NCI-H1694 (cell line): ENCODE data around the gene PPCDC.

Source experiments
- DNase-seq: peaks from one replicate; lab custom pipeline; 2025; lab: John Stamatoyannopoulos, UW

PPCDC gene

GRCh38 chr15:75044258-75044878, 21.0 kb downstream of the PPCDC start:
- no peak for DNase-seq

GRCh38 chr15:75045332-75046015, 22.1 kb downstream of the PPCDC start:
- no peak for DNase-seq

- DNase-seq = no peak
Observed at GRCh38 chr15:75048394-75048793, 25.0 kb downstream of the PPCDC start.

GRCh38 chr15:75049392-75049791, 26.0 kb downstream of the PPCDC start:
- peak; percentile 91 for DNase-seq

- DNase-seq = no peak
Observed at GRCh38 chr15:75050283-75050682, 26.9 kb downstream of the PPCDC start.

GRCh38 chr15:75051191-75051608, 27.8 kb downstream of the PPCDC start:
- peak; percentile 29 for DNase-seq

GRCh38 chr15:75051711-75052110, 28.3 kb downstream of the PPCDC start:
- no peak for DNase-seq

- no peak for DNase-seq
Observed at GRCh38 chr15:75052972-75053747, 29.8 kb downstream of the PPCDC start.

- no peak for DNase-seq
Observed at GRCh38 chr15:75053748-75054125, 30.3 kb downstream of the PPCDC start.

GRCh38 chr15:75054172-75054897, 30.9 kb downstream of the PPCDC start:
- DNase-seq = no peak

- DNase-seq = no peak
Observed at GRCh38 chr15:75056036-75056435, 32.6 kb downstream of the PPCDC start.

- no peak for DNase-seq
Observed at GRCh38 chr15:75058127-75058905, 34.9 kb downstream of the PPCDC start.

- no peak for DNase-seq
Observed at GRCh38 chr15:75059607-75060006, 36.2 kb downstream of the PPCDC start.

- DNase-seq = no peak
Observed at GRCh38 chr15:75061272-75061671, 37.9 kb downstream of the PPCDC start.

GRCh38 chr15:75062706-75063105, 39.3 kb downstream of the PPCDC start:
- DNase-seq = no peak

GRCh38 chr15:75063338-75063737, 39.9 kb downstream of the PPCDC start:
- DNase-seq = no peak

GRCh38 chr15:75063889-75064288, 40.5 kb downstream of the PPCDC start:
- no peak for DNase-seq

GRCh38 chr15:75064846-75065245, 41.5 kb downstream of the PPCDC start:
- no peak for DNase-seq

GRCh38 chr15:75065467-75065850, 42.1 kb downstream of the PPCDC start:
- no peak for DNase-seq

- no peak for DNase-seq
Observed at GRCh38 chr15:75065851-75066509, 42.6 kb downstream of the PPCDC start.
